NCI-H2227 (cell line): ENCODE measurements around the gene USP6NL.

Source experiments
- DNase-seq: peaks from one replicate; lab custom pipeline; 2025; ENCODE audit not compliant: unreplicated experiment; lab: John Stamatoyannopoulos, UW

USP6NL gene

GRCh38 chr10:11594589-11595394 lies 16.7 kb downstream of the USP6NL start:
- DNase-seq = no peak

GRCh38 chr10:11593612-11594011 lies 17.8 kb downstream of the USP6NL start:
- no peak for DNase-seq

DNA sequence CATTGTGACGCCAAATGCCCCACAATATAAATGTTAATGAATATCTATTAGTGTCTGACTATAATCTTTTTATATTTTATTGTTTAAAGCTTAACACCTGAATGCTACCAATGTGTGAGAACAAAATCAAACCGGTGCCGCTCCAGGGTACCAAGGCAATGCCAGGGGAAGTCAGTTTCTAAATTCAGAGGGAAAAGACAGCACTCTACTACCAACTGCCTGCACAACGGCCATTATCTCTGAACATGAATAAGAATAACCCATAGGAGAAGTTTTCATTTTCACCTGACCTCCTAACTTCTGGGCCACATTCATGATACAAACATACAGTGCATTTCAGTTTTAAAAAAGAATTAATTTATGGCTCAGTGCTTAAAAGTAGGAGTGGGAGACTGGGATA lies 21.7 kb downstream of the USP6NL start:
- DNase-seq = no peak

- DNase-seq = no peak
These were observed 22.4 kb downstream of the USP6NL start for GRCh38 chr10:11588873-11589574.

- DNase-seq = no peak
These were observed 23.7 kb downstream of the USP6NL start for GRCh38 chr10:11587722-11588259.

DNA sequence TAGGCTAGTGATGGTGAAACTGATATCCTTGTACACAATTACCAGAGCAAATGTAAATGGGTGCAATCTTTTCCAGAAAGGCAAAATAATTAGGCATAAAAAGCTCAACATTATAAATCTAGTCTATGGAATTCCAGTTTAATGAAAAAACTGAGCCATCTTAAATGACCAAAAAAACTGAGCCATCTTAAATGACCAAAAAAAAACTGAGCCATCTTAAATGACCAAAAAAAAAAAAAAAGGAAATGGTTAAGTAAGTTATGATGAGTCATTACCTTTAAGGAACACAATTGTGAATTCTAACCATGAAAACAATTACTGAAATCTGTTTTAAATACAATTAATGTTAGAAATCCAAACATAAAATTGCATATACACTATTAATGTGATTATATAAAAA lies 25.3 kb downstream of the USP6NL start:
- DNase-seq = no peak

- no peak for DNase-seq
These were observed 30.2 kb downstream of the USP6NL start for GRCh38 chr10:11581213-11581612.

DNA sequence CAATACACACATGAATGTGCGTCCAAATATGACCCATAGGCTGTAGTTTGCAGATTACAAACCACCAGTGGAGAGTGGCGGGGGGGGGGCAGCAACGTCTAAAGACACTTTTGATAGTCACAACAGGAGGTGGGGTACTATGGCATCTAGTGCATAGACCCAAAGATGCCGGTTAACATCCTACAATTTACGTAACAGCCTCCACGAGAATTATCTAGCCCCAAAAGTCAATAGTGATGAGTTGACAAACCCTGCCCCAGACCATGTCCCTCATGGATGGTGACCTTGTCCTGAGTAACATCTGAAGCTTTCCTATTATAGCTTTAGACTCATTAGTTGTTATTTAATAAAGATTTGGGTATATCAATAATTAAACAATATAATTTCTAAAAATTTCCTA lies 31.6 kb downstream of the USP6NL start:
- DNase-seq = no peak

DNA sequence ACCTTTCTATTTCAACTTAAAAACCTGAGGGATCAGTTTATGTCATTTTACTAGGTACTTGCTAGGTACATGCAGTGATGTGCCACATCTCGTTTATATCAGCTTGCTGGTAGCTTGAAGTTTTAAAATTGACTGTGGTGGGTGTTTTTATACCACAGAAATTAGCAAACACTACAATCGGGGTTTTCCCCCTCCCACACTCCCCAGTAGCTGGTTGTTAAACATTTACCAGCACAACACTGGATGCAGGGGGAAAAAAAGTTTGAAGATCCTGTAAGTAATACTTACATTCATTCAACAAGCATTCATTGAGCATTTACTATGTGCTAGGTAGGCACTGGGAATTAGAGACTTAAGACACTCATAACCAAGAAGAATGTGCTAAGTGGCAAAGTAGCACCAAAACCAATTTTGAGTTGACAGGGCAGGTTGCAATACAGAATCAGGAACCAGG lies 32.6 kb downstream of the USP6NL start:
- DNase-seq = no peak

GRCh38 chr10:11576092-11576809 lies 35.2 kb downstream of the USP6NL start:
- DNase-seq = no peak

DNA sequence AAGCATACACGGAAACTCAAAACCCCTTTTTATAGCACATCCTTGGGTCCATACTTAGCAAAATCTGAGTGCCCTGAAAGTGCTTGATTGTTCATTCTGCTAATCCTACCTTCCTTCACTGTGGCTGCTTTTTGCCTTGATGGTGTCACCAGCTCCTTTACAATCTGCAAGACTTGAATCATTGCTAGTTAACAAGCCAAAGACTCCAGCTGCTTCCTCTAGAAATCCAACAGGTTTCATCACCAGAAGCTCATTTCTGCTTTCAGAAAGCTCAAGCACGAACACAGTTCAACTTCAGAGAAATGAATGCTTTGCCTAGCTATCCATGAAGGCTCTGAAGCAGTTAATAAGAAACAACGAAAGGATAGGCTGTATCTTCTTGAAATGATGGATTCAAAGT lies 38.0 kb downstream of the USP6NL start:
- no peak for DNase-seq

- no peak for DNase-seq
These were observed 40.7 kb downstream of the USP6NL start for GRCh38 chr10:11570751-11571150.

- no peak for DNase-seq
These were observed 42.0 kb downstream of the USP6NL start for GRCh38 chr10:11569471-11569870.

- DNase-seq = no peak
These were observed 42.9 kb downstream of the USP6NL start for GRCh38 chr10:11568578-11568977.

DNA sequence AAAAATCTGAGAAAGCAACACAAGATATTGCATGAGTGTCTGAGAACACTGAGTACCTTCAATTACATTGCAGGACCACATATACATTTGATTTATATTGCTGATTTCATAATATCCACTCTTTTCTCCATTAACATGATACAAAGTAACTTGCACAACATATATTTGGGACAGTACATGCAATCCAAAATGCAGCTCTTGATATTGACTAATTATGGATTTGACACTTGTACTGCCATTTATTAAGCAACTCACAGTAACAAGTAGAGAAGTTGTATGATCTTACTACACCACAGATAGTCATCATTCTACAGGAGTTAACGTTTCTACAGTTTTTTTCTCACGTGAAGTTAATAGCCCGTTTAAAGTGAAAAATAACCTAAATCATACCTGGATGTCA lies 46.7 kb downstream of the USP6NL start:
- no peak for DNase-seq

DNA sequence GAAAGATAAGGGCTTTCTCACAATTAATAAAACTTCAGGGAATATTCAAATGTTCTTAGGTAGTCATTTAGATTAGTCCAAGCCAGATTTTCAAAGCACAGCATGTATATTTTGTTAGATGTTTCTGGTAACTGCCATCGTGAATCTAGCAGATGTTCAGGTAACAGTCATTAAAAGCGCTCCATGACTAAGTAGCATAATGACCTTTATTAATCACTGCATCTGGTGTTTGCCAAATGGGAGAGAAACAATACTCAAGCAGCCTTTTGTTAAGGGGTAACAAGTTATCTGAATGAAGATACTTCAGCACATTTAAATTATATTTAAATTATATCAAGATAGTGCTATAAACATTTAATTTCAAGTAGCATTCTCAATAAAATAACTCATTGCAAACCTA lies 47.5 kb downstream of the USP6NL start:
- DNase-seq = no peak

DNA sequence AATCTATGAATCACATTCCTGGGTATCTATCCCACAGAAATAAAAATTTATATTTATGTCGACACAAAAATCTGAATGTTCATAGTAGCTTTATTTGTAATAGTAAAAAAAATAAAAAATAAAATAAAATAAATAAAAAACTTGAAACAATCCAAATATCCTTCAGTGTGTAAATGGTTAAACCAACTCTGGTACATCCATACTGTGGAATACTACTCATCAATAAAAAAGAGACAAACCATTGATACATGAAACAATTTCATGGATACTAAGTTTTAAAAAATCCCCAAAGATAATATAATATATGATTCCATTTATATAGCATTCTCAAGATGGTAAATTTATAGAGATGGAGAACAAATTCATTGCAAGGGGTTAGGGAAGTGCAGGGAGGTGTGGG lies 48.6 kb downstream of the USP6NL start:
- no peak for DNase-seq

DNA sequence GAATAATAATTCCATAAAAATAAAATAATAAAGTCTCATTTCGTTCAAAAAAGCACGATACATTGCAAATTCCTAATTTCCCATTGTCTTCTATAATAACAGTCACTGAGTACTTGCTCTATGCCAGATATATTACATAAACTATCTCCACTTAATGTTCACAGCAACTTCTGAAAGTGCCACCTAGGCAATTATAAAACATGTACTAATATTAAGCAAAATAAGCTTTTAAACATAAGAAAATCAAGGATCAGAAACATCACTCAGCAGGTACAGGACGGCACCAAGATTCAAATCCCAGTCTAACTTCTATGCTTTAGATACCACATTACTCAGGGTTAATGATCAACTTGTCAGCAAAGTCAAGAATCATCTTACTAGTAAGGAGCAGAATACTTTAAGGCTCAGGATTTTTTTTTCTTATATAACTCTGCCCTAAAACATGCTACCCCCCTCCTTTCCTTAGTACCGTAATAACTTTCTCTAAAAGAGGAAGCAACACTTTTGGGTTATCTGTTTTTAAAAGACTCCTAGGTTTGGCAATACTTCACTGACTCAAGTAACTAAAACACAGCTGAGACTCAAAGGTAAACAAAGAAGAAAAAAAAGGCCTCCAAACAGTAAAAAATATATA lies 51.3 kb downstream of the USP6NL start:
- DNase-seq = no peak

GRCh38 chr10:11557967-11558366 lies 53.5 kb downstream of the USP6NL start:
- no peak for DNase-seq

DNA sequence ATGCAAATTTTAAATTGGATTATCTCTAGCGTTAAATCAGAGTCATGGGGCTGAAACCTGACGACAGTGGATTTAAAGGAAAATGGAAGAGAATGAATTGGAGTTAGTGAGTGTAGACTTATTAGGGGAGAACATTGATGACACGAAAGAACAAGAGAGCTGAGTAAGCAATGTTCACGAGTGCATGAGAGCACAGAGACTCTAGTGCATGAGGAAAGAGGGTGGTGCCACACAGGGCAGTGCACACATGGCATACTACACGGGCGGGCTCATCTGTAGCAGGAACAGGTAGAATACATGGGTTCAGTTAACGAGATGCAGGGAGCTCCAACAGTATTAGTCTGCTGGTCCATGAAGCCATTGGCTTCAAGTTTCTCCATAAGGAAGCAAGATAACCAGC lies 53.9 kb downstream of the USP6NL start:
- DNase-seq = no peak

- DNase-seq = no peak
These were observed 55.9 kb downstream of the USP6NL start for GRCh38 chr10:11555556-11555955.
